Testis (tissue), 3 donors: ENCODE measurements around the gene AGBL4. TPM values are rescaled to one million over a fixed set of nuclear protein-coding genes. Genes with fewer than 3 reads are reported as not detected.

Experiments
- DNase-seq: peaks from one replicate; pipeline ENCODE4 v3.0.0-alpha.2; 2019
- H3K27ac ChIP-seq, 2 donors: fragments of 200-600 bp; sonication (generic); one replicate each; pipeline ENCODE4 v1.5.1; 2019
- H3K27me3 ChIP-seq: fragments of 200-600 bp; sonication (generic); one replicate; pipeline ENCODE4 v1.5.1; 2019
- H3K36me3 ChIP-seq: fragments of 200-600 bp; sonication (generic); one replicate; pipeline ENCODE4 v1.5.1; 2017; ENCODE audit warnings: low read depth; ENCODE audit errors: missing control alignments
- H3K4me1 ChIP-seq: fragments of 200-600 bp; sonication (generic); one replicate; pipeline ENCODE4 v1.5.1; 2019
- H3K4me3 ChIP-seq, 2 donors: fragments of 200-600 bp; sonication (generic); one replicate each; pipeline ENCODE4 v1.5.1; 2017 to 2019
- H3K9me3 ChIP-seq: fragments of 200-600 bp; sonication (generic); one replicate; pipeline ENCODE4 v1.5.1; 2017
- POLR2A ChIP-seq: fragments of 450-650 bp; IDR thresholded peaks from one replicate; pipeline ENCODE4 v1.6.1; 2017; ENCODE audit warnings: antibody characterized with exemption, mild to moderate bottlenecking, moderate library complexity
- WGBS, 2 donors: methylation state at CpG; one replicate each; pipeline ENCODE4 v1.1.5; 2018; 5-methylcytosine and 5-hydroxymethylcytosine counted together
- intact Hi-C: fragments of 100-400 bp; cut with DNase I; formaldehyde crosslinking; loops from one replicate; pipeline ENCODE4 v1.15.1; 2023; ENCODE audit warnings: low total_unique reads
- polyA plus RNA-seq: library from polyadenylated mRNA; stranded (reverse); fragments of 350-450 nt; fragmentation: Illumina TruSeq; extraction: RNeasy Lipid Tissue Mini Kit (QIAGEN cat#74804); gene quantifications from one replicate; pipeline ENCODE4 v1.2.3, GENCODE V29; 2014; ENCODE audit warnings: low read depth, low replicate concordance; ENCODE audit not compliant: insufficient read depth
- total RNA-seq, 2 donors: library from RNA; depleted of rRNA; stranded (reverse); fragments of >200 nt; gene quantifications; one replicate each; pipeline ENCODE4 v1.2.3, GENCODE V29; 2016
- TF ChIP-seq, protein P1 (sequence below), 3 experiments: fragments of 450-650 bp in 2 of 3; fragments of 200-600 bp in 1 of 3; sonication (generic) in 1 of 3; IDR thresholded peaks; one replicate each; pipeline ENCODE4 v1.5.1; 2016 to 2019; ENCODE audit warnings: antibody characterized with exemption in 3 of 3, mild to moderate bottlenecking in 2 of 3, moderate library complexity in 1 of 3

Gene AGBL4
- total and polyA plus RNA-seq, 3 donors from 2014 or later = 3.3 to 6.9 (median 5.8) TPM

DNA sequence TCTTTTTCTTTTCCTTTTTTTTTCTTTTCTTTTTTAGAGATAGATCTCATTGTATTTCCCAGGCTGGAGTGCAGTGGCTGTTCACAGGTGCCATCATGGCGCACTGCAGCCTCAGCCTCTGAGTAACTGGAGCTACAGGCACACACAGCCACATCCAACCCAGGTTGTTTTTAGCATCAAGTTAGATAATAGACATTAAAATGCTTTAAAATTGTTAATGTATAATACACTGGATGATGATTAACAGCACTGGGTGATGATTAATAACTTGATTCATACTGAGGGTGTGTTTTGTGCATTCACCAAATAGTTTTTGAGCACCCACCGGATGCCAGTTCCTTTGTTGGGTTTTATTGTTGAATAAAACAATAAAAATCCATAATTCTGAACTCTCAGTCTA is 1322.3 kb downstream of the AGBL4 start:
- no peaks in the 10 kb centered on the region for H3K36me3 ChIP-seq
- no peak for TF ChIP-seq POLR2A
- TF ChIP-seq, protein P1, sequence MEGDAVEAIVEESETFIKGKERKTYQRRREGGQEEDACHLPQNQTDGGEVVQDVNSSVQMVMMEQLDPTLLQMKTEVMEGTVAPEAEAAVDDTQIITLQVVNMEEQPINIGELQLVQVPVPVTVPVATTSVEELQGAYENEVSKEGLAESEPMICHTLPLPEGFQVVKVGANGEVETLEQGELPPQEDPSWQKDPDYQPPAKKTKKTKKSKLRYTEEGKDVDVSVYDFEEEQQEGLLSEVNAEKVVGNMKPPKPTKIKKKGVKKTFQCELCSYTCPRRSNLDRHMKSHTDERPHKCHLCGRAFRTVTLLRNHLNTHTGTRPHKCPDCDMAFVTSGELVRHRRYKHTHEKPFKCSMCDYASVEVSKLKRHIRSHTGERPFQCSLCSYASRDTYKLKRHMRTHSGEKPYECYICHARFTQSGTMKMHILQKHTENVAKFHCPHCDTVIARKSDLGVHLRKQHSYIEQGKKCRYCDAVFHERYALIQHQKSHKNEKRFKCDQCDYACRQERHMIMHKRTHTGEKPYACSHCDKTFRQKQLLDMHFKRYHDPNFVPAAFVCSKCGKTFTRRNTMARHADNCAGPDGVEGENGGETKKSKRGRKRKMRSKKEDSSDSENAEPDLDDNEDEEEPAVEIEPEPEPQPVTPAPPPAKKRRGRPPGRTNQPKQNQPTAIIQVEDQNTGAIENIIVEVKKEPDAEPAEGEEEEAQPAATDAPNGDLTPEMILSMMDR (IDR thresholded peaks at IDR 0.05) = no peak
- intact Hi-C loops = no loop called here
- H3K27me3 ChIP-seq = no peaks in the 10 kb centered on the region
- no peaks in the 10 kb centered on the region for H3K9me3 ChIP-seq
- DNase-seq = no peak
- no peak overlapping the region for H3K27ac ChIP-seq
- H3K4me1 ChIP-seq = no peaks in the 10 kb centered on the region
- H3K4me3 ChIP-seq = no peak overlapping the region
- WGBS, 2 donors = 89 to 91% methylated on average over 2 of the region's 2 CpGs

DNA sequence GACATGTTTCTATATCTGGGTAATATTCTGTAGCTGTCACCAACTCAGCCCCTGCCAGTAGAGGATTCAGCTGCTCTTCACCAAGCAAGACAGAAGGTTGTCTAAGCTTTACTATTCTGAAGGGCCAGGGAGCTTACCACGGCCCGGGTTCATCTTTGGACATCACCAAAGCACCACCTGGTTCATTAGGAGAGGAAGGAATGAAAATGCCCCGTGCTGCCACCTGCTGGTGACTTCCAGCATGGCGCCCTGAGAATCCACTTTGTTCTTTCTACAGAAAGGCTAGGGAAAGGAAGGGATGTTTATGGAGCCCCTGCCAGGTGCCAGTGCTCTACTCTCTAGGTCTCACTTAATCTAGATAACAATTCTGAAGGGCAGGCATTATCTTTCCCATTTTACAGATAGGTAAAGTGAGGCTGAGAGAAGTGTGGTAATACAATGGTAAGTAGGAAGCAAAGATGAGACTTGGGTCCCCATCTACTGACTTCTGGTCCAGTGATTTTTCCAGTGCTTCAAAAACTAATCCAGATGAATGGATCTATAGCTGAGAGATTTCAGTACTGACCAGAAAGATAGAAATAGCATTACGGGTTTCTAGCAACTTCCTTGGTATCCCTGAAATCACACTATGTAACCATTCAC is 1326.6 kb downstream of the AGBL4 start:
- no peak for TF ChIP-seq POLR2A
- TF ChIP-seq, protein P1 (IDR thresholded peaks at IDR 0.05) = peak; percentile 71 to 95 (median 72)
- peak; percentile 79 for DNase-seq
- Histone ChIP-seq H3K4me1 (no peaks in the 10 kb centered on the region), H3K27me3 (no peaks in the 10 kb centered on the region), H3K36me3 (no peaks in the 10 kb centered on the region), H3K27ac (no peak overlapping the region), H3K4me3 (no peak overlapping the region), H3K9me3 (no peaks in the 10 kb centered on the region)
- intact Hi-C loops = no loop called here
- 32 to 38% methylated on average over 3 to 5 of the region's 5 CpGs for WGBS, 2 donors

DNA sequence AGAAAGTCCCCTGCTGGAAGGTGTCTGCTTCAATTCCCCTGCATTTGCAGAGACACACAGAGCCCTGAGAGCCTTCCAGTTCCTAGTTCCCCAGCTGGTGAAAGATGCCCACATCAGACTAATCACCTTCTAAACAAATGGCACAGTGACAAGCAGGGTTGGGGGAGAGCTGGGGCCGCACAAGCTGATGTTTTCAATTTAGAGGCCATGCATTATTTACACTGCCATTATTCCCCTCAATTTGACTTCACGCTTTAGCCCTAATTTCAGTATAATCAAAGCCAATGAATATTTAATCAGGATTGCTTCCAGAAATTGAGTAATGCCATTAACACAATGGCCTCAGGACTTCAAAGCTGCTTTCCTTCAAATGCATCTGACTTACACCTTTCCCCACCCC is 1328.6 kb downstream of the AGBL4 start:
- WGBS, 2 donors = 81 to 86% methylated on average over 2 of the region's 2 CpGs

DNA sequence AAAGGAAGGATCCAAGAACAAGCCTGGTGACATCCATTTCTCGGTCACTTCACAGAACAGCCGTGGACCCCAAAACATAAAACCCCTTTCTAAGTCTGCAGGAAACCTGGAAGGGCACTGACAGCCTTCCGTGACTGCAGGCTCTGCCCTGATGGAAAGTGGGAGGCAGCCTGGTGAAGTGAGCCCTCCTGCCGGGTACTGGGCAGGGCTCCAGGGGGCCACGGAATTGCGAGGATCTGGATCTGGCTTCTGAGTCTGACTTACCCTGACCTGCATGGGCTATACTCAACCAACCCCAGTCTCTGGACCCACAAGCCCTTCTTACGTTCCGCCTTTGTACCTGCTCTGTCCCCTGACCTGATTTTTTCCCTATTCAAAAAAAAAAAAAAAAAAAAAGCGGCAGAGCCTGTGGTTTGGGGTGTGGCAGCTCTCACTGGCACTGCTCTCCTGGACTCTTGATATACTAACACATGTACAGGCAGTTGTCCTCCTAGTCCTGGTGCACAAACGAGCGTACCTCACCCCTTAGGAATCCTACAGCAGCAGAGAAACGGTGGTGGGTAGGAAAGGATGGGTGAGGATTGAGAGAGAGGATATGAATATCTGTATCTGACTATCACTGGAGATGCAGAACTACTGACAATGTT is 1330.0 kb downstream of the AGBL4 start:
- TF ChIP-seq, protein P1 (IDR thresholded peaks at IDR 0.05) = no peak
- no peak for TF ChIP-seq POLR2A
- no peaks in the 10 kb centered on the region for H3K9me3 ChIP-seq
- H3K4me1 ChIP-seq = no peaks in the 10 kb centered on the region
- no peak overlapping the region for H3K4me3 ChIP-seq
- DNase-seq = no peak
- no peak overlapping the region for H3K27ac ChIP-seq
- no peaks in the 10 kb centered on the region for H3K36me3 ChIP-seq
- no peaks in the 10 kb centered on the region for H3K27me3 ChIP-seq
- 86 to 87% methylated on average over 10 to 12 of the region's 12 CpGs for WGBS, 2 donors
- intact Hi-C loops = no loop called here

More for the DNA sequence above, 1328.6 kb downstream of the AGBL4 start:
- H3K4me3 ChIP-seq = no peak overlapping the region
- intact Hi-C loops = no loop called here
- no peaks in the 10 kb centered on the region for H3K36me3 ChIP-seq
- no peak overlapping the region for H3K27ac ChIP-seq
- H3K4me1 ChIP-seq = no peaks in the 10 kb centered on the region
- no peaks in the 10 kb centered on the region for H3K27me3 ChIP-seq
- no peak for TF ChIP-seq POLR2A
- TF ChIP-seq, protein P1 (IDR thresholded peaks at IDR 0.05) = no peak
- H3K9me3 ChIP-seq = no peaks in the 10 kb centered on the region
- DNase-seq = no peak
